NCI-H446 treated with DMSO at 0.1 percent for 48 hours (cell line): Measurements from ENCODE around the gene ADAT3.

Experiments used
- DNase-seq: peaks from one replicate; lab custom pipeline; 2025; lab: John Stamatoyannopoulos, UW

ADAT3 gene

DNA sequence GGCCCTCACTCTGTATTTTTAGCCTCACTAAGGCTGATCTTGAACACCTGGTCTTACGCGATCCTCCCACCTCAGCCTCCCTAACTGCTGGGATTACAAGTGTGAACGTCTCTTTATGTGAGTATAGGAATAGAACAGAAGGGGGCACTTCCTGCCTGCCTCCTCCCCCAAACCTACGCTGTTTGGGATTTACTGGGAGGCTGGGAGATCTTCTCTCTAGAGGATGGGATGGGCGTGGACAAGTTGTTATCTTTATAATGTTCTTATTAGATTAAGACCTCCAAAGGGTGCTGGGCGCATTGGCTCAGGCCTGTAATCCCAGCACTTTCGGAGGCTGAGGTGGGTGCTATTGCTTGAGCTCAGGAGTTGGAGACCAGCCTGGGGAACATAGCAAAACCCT is 32.9 kb downstream of the ADAT3 start:
- DNase-seq: no peak

DNA sequence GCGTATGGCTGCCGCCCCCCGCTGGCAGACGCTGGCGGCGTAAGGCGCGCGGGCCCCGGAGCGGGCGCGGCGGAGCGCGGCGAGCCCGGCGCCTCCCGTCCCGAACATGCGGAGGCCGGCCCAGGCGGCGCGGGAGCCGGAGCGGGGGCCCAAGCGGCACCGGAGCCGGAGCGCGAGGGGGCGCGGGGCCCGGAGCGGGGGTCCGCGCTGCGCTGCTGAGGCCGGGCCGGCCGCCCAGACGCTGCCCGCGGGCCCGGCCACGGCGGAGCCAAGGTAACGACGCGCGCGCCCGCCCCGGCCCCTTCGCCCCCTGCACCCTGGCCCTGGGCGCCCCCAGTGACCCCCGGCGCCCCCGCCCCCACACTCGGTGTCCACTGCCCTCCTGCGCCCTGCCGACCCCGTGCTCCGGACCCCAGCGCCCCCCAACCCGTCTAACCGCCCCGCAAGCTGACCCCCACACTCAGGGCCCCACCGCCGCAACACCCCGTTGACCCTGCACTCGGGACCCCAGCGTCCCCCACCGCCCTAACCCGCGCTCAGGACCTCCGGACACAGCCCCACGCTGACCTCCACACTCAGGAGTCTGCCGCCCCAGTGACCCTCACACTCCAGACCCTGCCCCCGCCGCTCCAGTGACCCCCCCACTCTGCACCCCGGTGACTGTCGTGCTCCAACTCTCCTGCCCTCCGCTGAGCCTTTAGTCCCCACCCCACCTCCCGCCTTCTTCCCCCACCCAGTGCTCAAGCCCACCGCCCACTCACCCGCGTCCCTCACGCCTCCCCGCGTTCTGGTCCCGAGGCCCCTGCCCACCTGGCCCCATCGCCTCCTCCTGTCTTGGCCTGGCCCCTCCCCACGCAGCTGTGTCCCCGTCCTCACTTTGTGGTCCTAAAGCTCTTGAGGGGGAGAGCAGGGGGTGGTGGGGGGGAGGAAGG is 36.2 kb downstream of the ADAT3 start, which contains the start of gene CSNK1G2:
Gene CSNK1G2, plus strand, starts transcription at position 27 of the 932 bp plus-strand sequence. CDS start 28,601 bp downstream, outside the sequence.
- DNase-seq: no peak

DNA sequence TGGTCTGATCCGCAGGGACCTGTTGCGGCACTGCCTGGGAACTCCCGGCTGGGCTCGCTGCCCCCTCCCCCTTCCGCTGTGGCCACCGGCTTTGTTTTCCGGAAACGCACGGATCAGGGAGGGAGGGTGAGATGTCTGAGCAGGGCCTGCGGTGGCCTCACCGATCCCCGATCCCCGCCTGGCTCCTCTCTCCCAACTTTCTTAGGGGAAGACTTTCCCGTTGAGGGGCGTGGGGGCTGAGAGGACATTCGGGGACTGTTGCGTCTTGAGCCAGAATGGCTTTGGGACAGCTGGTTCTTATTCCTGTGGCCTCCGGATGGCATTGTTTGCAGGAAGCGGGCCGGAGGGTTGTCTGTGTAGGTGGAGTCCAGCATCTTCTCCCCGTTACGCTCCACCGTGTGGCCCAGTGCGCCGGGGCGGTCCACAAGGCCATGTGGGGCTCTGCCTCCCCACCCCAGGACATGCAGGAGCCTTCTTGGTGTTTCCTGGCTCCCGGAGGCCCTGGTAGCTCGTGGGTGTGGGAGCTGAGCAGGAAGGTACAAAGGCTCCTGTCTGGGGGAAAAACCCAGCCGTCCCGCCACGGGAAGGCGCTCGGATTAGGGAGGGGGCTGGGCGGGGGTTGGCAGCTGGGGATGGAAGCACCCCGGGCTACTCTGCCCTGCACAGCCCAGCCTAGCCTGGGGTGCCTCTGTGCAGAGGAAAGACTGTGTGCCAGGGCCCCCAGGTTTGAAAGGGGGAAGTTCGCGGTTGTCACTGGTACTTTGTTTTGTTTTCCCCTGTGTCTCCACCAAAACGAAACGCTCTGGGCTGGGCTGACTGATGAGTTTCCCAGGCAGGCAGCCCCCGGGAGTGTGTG is 37.1 kb downstream of the ADAT3 start:
- DNase-seq: no peak

DNA sequence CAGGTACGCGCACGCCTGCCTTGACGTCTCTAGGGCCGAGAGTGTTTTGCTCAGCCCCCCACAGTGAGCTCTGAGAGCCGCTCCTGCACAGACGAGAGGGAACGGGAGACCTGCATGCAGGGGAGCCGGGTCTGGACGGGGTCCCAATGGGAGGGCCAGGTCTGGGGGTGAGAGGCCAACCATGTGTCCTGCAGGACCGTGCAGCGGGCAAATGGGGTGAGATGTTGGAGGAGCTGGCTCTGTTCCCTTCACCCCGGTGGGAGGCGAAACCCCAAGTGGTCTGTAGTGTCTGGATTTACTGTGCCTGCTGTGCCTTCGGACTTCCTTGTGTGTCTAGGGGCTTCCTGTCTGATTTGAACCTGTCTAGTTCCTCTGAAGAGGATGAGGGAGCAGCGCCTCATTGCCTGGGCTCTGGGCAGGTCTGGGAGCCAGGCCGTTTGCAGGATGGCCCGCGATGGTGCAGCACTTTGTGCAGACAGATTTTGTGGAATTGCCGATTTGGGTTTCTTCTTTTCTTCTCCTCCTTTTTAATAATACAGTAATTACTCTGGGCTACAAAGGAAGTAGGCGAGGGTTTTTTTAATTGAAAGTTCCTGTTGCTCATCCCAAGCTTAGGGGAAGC is 37.8 kb downstream of the ADAT3 start:
- no peak for DNase-seq

DNA sequence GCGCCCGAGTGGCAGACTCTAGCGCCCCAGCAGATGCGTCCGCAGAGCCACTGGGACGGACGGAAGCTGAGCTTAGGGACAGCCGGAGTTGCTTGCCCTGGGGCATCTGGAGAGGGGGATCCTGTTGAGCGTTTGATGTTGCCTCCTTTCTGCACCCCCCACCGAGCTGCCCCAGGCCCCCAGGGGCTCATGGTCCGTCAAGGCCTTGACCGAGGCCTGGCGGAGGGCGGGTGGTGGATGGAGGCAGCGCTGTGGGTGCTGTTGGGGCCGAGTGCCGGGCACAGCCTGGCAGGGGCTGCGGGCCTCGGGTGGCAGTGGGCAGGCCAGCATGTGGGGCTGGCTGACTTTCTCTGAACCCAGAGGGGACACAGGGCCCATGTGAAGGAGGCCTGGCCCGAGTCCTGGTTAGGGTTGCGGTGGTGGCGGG is 38.5 kb downstream of the ADAT3 start:
- DNase-seq: no peak

DNA sequence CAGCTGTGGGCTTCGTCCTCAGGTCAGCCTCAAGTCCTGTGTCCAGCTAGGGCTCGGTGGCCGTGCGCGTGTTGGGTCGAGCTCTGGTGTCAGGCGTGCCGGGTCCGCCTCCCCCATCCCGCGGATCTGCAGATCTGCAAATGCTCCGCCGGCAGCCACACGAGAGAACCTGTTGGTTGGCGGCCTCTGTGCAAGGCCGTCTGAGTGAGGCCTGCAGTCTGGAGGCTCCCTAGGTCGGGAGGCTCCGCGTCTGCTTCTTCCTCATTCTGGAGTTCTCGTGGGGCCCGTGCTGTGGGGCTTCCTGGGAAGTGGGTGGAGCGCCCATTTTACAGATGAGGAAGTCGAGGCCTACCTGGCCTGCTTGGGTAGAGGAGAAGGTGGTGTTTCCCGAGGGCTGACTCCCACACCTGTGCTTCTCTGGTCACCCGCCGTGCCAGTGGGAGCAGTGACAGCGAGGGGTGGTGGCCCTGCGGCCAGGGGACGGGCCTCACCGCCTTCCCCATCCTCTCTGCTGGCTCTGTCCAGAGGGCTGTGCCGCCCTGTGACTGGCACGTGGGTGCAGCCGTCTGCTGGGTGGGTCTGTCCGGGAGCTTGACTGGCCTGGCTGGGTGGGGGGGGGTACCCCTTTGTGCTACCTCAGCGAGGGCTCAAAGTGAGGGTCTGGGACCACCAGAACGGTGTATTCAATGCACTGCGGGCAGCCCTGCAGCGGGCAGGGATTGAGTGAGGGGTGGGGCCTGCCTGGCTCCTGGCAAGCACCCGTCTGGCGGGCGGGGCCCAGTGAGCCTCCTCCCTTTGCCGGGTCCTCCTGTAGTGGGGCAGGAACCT is 39.1 kb downstream of the ADAT3 start:
- DNase-seq: no peak

DNA sequence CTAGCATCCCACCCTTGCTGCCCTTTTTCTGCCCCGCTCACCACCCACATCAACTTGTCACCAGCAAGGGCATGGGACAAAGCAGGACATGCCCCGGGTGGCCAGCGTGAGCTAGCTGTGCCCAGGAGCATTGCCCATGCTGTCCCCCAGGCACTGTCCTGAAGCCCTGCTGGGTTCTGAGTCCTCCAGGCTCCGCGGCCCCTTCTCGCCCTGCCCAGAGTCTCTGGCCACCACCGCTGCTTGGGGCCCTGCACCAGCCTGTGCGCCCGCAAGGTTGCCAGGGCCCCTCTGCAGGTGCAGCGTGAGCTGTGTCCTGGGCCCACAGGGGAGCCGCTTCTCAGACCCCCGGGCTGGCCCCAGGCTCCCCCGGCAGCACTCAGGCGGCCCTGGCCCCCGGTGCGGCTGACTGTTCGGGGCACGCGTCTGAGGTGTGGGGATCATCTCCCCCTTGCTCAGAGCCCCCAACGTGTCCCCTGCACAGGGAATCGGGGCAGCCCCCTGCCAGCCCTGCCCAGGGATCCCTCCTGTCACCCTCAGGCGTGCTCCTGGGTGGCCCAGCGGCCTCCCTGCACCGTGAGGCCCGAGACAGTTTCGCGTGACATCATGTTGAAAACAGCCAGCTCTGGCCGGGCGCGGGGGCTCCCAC is 39.8 kb downstream of the ADAT3 start:
- no peak for DNase-seq

DNA sequence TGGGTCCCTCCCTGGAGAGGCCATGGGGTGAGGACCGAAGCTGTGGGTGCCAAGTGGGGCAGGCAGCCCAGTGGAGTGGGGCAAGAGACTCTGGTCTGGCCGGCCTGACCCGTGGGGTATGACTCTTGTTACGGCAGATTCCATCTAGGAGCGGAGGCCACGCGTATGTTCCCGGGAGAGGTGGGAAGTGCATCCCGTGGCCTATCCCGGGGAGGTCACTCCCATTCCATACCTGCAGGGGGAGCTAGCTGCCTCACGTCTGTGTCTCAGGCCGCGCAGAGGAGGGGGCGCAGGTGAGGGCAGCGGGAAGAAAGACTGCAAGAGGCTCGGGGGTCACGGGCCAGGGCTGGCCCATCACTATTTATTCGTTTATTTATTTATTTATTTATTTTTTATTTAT is 40.7 kb downstream of the ADAT3 start:
- DNase-seq: no peak

DNA sequence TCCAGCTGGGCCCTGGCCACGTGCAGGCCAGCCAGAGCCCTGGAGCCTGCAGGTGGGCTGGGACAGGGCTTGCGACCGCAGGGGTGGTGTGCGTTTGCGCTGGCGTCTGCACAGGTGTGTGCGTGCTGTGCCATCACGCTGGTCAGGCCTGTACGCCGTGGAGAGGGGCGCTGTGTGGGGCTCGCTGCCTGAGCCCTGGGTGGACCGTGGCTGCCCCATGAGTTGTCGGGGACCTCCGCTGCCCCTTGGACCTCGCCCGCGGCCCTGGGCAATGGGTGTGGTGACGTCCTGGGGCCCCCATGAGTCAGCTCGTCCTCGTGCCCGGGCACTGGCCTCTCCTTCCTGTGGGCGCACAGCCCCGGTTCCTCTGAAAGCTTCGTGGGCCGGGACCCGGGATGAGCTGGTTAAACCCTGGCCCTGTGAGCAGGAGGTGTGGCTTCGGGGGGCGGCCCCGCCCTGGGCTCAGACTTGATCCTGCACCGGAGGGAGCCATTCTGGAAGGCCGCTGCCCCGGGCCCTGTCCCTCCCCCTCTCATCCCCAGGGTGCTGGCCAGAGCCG is 42.5 kb downstream of the ADAT3 start:
- no peak for DNase-seq

DNA sequence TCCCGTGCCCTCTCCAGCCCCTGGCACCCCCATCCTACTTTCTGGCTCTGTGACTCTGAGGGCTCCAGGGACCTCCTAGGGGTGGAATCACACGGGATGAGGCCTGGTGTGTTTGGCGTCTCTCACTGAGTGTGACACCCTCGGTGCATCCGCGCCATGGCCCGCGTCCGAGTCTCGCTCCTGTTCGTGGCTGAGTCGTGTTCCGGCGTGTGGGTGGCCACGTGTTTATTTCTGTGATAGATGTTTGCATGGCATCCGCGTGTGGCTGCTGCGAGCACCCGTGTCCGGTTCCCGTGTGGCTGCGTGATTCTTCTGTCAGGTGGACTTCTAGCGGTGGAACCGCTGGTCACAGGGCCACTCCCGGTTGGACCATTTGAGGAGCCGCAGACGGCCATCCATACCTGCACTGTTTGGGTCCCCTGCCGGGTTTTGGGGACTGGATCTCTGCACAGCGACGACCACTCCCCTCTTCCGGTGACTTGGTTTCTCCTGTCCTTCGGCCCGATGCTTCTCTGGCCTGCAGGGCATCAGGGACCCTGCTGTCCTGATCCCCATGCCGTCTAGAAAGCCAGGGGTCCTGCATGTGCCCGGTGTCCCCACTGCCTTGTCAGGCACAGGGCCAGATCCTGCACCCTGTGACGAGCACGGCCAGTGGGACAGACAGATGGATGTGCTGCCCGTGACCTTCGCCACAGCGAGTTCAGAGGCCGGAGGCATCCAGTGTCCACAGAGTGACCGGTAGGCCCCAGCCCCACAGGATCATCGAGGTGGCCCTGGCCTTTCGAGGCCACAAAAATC is 44.3 kb downstream of the ADAT3 start:
- no peak for DNase-seq

DNA sequence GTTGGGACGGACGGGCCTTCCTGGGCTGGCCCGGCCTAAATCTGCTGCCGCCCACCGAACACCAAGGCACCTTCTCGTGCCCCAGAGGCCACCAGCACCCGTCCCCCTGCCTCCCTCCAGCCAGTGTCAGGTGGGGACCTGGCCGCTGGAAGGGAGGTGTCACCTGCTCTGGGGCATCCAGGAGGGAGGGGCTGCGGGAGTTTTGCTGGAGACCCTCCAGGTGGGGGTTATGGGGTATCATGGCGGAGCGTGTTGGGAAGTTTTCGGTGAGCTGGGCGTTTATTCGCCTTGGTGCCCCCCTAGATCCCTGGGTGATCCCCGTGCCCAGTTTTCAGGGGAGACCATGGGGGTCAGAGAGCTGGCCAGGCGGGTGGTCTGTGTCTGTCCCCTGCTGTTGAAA is 45.4 kb downstream of the ADAT3 start:
- DNase-seq: no peak

DNA sequence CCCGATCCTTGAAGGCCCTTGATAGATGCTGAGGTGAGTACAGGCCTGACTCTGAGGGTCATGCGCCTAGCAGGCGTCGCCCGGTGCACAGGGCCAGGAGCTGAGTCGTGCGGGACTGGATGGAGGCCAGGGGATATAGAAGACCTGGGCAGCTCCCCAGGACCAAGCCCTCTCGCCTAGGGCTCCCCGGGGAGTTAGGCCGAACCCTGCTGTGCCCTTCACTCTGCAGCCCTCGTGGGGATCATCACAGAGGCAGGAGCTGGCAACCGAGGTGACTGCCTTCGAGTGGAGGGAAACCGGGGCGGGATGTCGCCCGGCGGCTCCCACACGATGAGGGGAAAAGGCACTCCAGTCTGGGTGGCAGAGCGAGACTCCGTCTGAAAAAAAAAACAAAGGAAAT is 47.4 kb downstream of the ADAT3 start:
- no peak for DNase-seq

DNA sequence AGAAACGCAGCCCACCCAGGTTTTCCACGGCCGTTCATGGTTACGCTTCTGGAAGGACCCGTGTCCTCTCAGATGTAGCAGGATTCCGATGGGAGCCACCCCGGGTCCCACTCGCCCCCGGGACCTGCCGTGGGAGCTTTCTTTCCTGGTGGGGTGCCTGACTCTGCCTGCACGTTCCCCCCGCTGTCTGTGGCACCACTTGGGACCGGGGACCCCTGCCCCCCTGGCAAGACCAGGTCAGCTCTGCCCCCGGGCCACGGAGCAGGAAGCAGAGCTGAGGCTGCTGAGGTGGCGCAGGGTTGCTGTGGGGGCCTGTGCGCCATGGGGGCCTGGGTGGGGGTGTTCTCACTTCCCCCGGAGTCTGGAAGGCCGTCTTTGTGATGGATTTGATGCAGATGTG is 47.8 kb downstream of the ADAT3 start:
- no peak for DNase-seq

DNA sequence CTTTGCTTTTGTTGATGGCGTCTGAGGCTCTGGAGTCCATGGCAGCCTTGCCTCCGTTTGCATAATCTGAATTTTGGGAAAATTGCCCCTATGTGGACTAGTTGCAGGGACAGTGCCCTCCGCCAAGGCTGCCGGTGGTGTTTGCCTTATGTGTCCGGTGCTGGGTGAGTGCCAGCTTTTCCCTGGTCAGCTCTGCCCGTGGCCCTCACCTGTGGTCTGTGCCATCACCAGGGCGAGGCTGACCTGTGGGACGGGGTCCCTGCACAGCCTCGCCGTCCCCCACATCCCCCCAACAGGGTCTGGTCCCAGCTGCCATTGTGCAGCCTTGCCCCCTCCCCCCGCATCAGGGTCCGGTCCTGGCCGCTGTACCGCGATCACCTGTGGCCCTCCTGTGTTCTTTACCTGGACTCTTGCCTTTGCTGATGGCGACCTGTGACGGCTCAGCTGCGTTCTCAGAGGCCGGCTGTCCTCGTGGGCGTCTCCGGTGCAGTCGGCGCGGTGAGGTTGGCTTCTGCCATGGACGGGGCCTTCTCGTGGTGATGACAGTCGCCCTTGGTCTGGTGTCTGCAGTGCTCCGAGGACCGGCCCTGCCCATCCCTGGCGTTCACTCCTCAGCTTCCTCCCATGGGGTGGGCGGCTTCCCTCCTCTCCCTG is 48.4 kb downstream of the ADAT3 start:
- DNase-seq: no peak

DNA sequence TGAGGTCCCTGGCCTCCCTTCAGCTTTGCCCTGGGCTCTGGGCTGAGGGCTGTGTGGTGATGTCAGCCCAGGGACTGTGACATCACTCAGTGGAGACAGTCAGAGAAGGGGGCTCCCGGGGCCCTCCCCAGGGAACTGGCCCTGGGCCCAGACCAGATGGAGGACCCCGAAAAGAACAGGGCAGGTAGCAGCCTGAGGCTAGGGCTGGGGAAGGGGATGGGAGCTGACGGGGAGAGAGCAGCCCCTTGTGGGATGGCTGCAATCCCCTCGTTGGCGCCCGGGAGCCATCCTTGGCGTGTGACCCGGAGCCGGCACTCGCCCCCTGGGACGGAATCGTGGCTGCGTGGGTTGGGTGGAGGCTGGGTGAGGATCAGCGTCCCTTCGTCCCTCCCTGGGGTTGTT is 49.3 kb downstream of the ADAT3 start:
- no peak for DNase-seq

DNA sequence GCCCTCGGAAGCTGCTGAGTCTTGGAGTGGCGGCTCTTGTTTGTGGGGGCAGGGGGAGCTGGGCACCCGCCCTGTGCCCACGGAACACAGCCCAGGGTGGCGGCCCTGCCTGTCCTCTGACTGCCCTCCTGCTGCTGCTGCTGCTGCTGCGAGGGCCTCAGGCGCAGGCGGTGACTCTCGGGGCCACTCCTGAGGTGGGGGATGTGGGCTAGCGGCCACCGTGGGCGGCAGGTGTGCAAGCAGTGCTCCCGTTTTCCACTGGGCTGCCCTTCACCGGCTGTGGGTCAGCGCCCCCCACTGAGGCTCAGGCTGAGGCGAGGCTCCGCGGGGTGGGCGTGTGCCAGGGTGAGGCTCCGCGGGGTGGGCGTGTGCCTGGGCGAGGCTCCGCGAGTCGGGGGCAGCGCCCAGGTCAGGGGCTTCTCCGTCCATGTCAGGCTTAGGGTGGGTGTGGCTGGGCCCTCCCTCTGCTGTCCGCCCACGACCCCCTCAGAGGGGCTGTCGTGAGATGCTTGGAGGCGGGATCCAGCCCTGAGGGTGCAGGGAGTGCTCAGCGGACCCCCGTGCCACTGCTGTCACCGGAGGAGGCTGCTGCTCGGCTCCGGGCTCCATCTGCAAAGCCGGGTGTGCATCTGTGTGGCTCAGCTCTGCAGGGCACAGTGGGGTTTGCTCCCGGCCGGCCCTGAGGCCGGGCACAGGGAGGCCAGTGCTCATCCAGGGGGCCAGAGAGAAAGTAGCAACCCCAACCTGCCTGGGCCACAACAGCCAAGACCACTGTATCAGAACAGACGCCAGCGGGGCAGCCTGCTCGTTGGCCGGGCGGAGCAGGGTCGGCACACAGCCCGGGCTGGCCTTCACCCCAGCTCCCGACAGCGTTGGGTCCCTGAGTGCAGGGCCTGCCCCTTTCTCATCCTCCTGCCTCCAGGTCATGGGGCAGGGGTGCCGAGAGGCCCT is 50.2 kb downstream of the ADAT3 start:
- DNase-seq: no peak

DNA sequence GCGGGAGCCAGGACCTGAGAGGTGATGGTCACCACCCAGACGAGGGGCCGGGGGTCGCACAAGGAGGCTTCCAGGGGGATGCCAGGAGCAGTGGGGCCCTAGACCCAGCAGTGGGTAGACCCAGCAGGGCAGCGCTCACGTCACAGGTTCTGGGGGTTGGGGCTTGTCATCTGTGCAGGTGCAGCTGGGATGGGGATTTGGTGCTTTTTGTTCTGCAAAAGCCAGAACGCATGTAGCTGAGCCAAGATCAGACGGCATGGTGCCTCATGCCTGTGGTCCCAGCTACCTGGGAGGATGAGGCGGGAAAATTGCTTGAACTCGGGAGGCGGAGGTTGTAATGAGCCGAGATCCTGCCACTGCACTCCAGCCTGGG is 50.9 kb downstream of the ADAT3 start:
- no peak for DNase-seq

DNA sequence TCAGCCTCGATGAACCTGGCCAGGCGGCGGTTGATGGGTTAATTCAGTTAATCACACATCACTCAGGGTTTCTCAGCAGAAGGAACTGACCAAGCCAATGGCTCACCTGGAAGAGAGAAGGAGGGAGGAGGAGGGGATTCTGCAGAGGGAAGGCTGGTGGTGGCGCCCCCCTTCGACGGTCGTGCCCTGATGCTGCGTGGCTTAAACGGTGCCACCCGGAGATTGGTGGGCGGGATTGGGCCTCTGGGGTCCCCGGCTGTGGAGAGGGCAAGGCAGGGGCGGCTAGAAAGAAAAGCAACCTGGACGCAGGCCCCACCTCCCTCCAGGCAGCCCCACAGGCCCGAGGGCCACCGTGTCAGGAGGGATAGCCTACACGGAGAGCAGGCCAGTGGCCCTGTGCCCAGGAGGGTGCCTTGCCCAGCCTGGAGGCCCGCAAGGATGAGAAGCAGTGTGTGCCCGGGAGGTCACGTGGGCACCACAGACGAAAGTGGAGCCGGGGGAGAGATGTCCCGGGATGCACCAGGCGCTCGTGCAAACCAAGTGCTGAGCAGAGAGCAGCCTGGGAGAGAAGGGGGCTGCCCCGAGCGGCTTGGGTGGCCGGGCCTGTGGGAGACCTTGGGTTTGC is 51.8 kb downstream of the ADAT3 start:
- DNase-seq: no peak
